SK-N-SH (cell line): ENCODE results near the gene TBC1D5.

Experiments used
- IRF3 ChIP-seq: fragments of 150-350 bp; IDR thresholded peaks from 2 replicates; pipeline ENCODE4 v1.6.1; 2016; ENCODE audit warnings: mild to moderate bottlenecking, low read depth, low read length
- POLR2AphosphoS5 ChIP-seq: IDR thresholded peaks from 2 replicates; pipeline ENCODE4 v1.6.1; 2012; ENCODE audit warnings: low read depth, low read length
- USF2 ChIP-seq: fragments of 150-350 bp; IDR thresholded peaks from 2 replicates; pipeline ENCODE4 v1.6.1; 2017; ENCODE audit warnings: antibody characterized with exemption, low read length, low read depth, borderline replicate concordance

GRCh38 chr3:17266846-17267245 lies 475.6 kb downstream of the TBC1D5 start:
- no peak for TF ChIP-seq IRF3
- TF ChIP-seq USF2 = no peak
- TF ChIP-seq POLR2AphosphoS5 = no peak
